Esophagus squamous epithelium (tissue), 4 donors: ENCODE measurements around the gene PAIP2.

Experiments
- POLR2A ChIP-seq, 4 donors: fragments of 450-650 bp; IDR thresholded peaks; one replicate each; pipeline ENCODE4 v1.6.1; 2017; ENCODE audit warnings: antibody characterized with exemption in 4 of 4, mild to moderate bottlenecking in 4 of 4, moderate library complexity in 3 of 4
- TF ChIP-seq, protein P1 (sequence below), 6 experiments: fragments of 450-650 bp in 4 of 6; fragments of 200-600 bp in 2 of 6; sonication (generic) in 2 of 6; IDR thresholded peaks; one replicate each; pipeline ENCODE4 v1.5.1; 2016 to 2019; ENCODE audit warnings: antibody characterized with exemption in 6 of 6, mild to moderate bottlenecking in 4 of 6, moderate library complexity in 4 of 6

GRCh38 chr5:139378101-139378825, 36.6 kb downstream of the PAIP2 start:
- TF ChIP-seq, protein P1, sequence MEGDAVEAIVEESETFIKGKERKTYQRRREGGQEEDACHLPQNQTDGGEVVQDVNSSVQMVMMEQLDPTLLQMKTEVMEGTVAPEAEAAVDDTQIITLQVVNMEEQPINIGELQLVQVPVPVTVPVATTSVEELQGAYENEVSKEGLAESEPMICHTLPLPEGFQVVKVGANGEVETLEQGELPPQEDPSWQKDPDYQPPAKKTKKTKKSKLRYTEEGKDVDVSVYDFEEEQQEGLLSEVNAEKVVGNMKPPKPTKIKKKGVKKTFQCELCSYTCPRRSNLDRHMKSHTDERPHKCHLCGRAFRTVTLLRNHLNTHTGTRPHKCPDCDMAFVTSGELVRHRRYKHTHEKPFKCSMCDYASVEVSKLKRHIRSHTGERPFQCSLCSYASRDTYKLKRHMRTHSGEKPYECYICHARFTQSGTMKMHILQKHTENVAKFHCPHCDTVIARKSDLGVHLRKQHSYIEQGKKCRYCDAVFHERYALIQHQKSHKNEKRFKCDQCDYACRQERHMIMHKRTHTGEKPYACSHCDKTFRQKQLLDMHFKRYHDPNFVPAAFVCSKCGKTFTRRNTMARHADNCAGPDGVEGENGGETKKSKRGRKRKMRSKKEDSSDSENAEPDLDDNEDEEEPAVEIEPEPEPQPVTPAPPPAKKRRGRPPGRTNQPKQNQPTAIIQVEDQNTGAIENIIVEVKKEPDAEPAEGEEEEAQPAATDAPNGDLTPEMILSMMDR (IDR thresholded peaks at IDR 0.05): no peak
- no peak for TF ChIP-seq POLR2A (IDR thresholded peaks at IDR 0.05)
